Breast epithelium (tissue), 4 donors: ENCODE measurements around the gene GLDC. TPM values are rescaled to one million over a fixed set of nuclear protein-coding genes. Genes with fewer than 3 reads are reported as not detected.

Source experiments
- DNase-seq, 2 donors: peaks; one replicate each; pipeline ENCODE4 v3.0.0-alpha.2; 2019; ENCODE audit warnings: low spot score in 2 of 2
- H3K27ac ChIP-seq, 2 donors: fragments of 200-600 bp; sonication (generic) in 1 of 2; one replicate each; pipeline ENCODE4 v1.5.1; 2016 to 2019; ENCODE audit warnings: mild to moderate bottlenecking in 1 of 2
- H3K27me3 ChIP-seq, 2 donors: fragments of 200-600 bp; sonication (generic) in 1 of 2; one replicate each; pipeline versions ENCODE4 v1.5.1 to v1.6.0; 2017 to 2019; ENCODE audit warnings: control low read depth in 1 of 2, mild to moderate bottlenecking in 1 of 2
- H3K36me3 ChIP-seq: fragments of 200-600 bp; one replicate; pipeline ENCODE4 v1.5.1; 2019
- H3K4me1 ChIP-seq, 2 donors: fragments of 200-600 bp; sonication (generic); one replicate each; pipeline ENCODE4 v1.5.1; 2016 to 2019; ENCODE audit warnings: control low read depth in 1 of 2
- H3K4me3 ChIP-seq, 3 donors: fragments of 200-600 bp; sonication (generic); 1 replicate in 2 of 3; 2 replicates in 1 of 3; pipeline ENCODE4 v1.5.1; 2016 to 2019; ENCODE audit warnings: mild to moderate bottlenecking in 3 of 3, moderate library complexity in 2 of 3
- H3K9me3 ChIP-seq, 2 donors: fragments of 200-600 bp; sonication (generic) in 1 of 2; one replicate each; pipeline ENCODE4 v1.5.1; 2016 to 2019; ENCODE audit warnings: control low read depth in 1 of 2
- CTCF ChIP-seq, 3 donors: fragments of 450-650 bp; IDR thresholded peaks; one replicate each; pipeline ENCODE4 v1.5.1; 2016 to 2017; ENCODE audit warnings: antibody characterized with exemption in 3 of 3, mild to moderate bottlenecking in 3 of 3, moderate library complexity in 3 of 3
- POLR2A ChIP-seq: fragments of 450-650 bp; IDR thresholded peaks from one replicate; pipeline ENCODE4 v1.6.1; 2016; ENCODE audit warnings: antibody characterized with exemption, mild to moderate bottlenecking, moderate library complexity
- POLR2AphosphoS5 ChIP-seq, 3 donors: sonication (generic); formaldehyde crosslinking; IDR thresholded peaks; one replicate each; pipeline ENCODE4 v1.6.1; 2017; ENCODE audit warnings: antibody characterized with exemption in 3 of 3
- intact Hi-C: fragments of 100-400 bp; cut with DNase I; formaldehyde crosslinking; loops from one replicate; pipeline ENCODE4 v1.15.1; 2023; ENCODE audit warnings: low total_unique reads
- total RNA-seq, 3 donors: library from RNA; depleted of rRNA; stranded (reverse); fragments of >200 nt; gene quantifications; one replicate each; pipeline ENCODE4 v1.1.0, GENCODE V29; 2016

Gene GLDC
- total RNA-seq, 3 donors from 2014 or later, result 0.16 to 2.6 (median 0.66) TPM

GRCh38 chr9:6590334-6590733, 55.2 kb downstream of the GLDC start:
- Histone ChIP-seq H3K36me3 (no peaks in the 10 kb centered on the region), H3K27ac (no peak overlapping the region), H3K9me3 (no peaks in the 10 kb centered on the region), H3K27me3 (no peaks in the 10 kb centered on the region), H3K4me3 (no peak overlapping the region), H3K4me1 (no peaks in the 10 kb centered on the region)
- no peak for DNase-seq
- intact Hi-C loops, result no loop called here
- TF ChIP-seq POLR2A (no peak), POLR2AphosphoS5 (IDR thresholded peaks at IDR 0.05) (no peak), CTCF (IDR thresholded peaks at IDR 0.05) (no peak)

- no peak for DNase-seq
- TF ChIP-seq POLR2AphosphoS5 (IDR thresholded peaks at IDR 0.05) (no peak), POLR2A (no peak), CTCF (IDR thresholded peaks at IDR 0.05) (peak in 2 of 3 donors; percentile 29 to 48)
These were observed 60.5 kb downstream of the GLDC start for GRCh38 chr9:6584881-6585597.

GRCh38 chr9:6581253-6581652, 64.3 kb downstream of the GLDC start:
- Histone ChIP-seq H3K36me3 (no peaks in the 10 kb centered on the region), H3K27me3 (no peaks in the 10 kb centered on the region), H3K4me1 (no peaks in the 10 kb centered on the region), H3K9me3 (no peaks in the 10 kb centered on the region), H3K4me3 (no peak overlapping the region), H3K27ac (no peak overlapping the region)
- TF ChIP-seq POLR2AphosphoS5 (IDR thresholded peaks at IDR 0.05) (no peak), POLR2A (no peak), CTCF (IDR thresholded peaks at IDR 0.05) (no peak)
- intact Hi-C loops, result no loop called here
- DNase-seq, result no peak

More at GRCh38 chr9:6584881-6585597, 60.5 kb downstream of the GLDC start:
- Histone ChIP-seq H3K4me3 (no peak overlapping the region), H3K4me1 (no peaks in the 10 kb centered on the region), H3K27ac (no peak overlapping the region), H3K27me3 (no peaks in the 10 kb centered on the region), H3K9me3 (no peaks in the 10 kb centered on the region), H3K36me3 (no peaks in the 10 kb centered on the region)
- intact Hi-C loops, result no loop called here

- H3K27me3 ChIP-seq, result no peaks in the 10 kb centered on the region
- H3K27ac ChIP-seq, result no peak overlapping the region
- no peak for DNase-seq
- intact Hi-C loops, result no loop called here
- no peak overlapping the region for H3K4me3 ChIP-seq
- TF ChIP-seq CTCF (IDR thresholded peaks at IDR 0.05) (no peak), POLR2A (no peak), POLR2AphosphoS5 (IDR thresholded peaks at IDR 0.05) (no peak)
- H3K36me3 ChIP-seq, result no peaks in the 10 kb centered on the region
- H3K4me1 ChIP-seq, result no peaks in the 10 kb centered on the region
- H3K9me3 ChIP-seq, result no peaks in the 10 kb centered on the region
These were observed 65.9 kb downstream of the GLDC start for GRCh38 chr9:6579613-6580012.

GRCh38 chr9:6576987-6577386, 68.5 kb downstream of the GLDC start:
- no peak for TF ChIP-seq POLR2A
- TF ChIP-seq CTCF (IDR thresholded peaks at IDR 0.05), result no peak
- no peak for TF ChIP-seq POLR2AphosphoS5 (IDR thresholded peaks at IDR 0.05)
- H3K4me1 ChIP-seq, result no peaks in the 10 kb centered on the region
- H3K9me3 ChIP-seq, result no peaks in the 10 kb centered on the region
- no peak for DNase-seq
- H3K36me3 ChIP-seq, result no peaks in the 10 kb centered on the region
- no peak overlapping the region for H3K4me3 ChIP-seq
- no peak overlapping the region for H3K27ac ChIP-seq
- intact Hi-C loops, result no loop called here
- no peaks in the 10 kb centered on the region for H3K27me3 ChIP-seq
